HK-2 (cell line): ENCODE measurements around the gene TACC2.
A peak's percentile ranks its signal among the peaks of the same experiment; 100 is the strongest.

Source experiments
- DNase-seq: peaks from one replicate; pipeline ENCODE4 v3.0.0-alpha.2; 2018; ENCODE audit not compliant: unreplicated experiment

The TACC2 gene

DNA sequence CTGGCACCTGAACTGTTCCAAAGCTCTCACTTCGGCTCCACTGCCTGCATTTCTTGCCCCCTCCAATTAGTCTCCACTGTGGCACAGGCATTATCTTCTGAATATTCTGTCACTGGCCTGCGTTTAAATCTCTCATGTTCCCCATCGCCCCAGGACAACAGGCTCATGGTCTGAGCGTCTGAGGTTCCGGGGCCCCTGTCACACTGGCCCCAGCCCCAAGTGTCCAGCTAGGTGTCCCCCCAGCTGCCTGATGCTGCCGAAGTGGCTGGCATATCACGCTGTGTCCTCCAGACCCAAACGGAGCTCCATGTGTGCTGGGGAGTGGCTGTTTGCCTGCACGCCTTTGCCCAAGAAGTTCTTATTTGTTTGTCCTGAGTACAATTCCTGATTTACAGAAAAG is 135.4 kb downstream of the TACC2 start:
- no peak for DNase-seq

- DNase-seq: no peak
Measured at GRCh38 chr10:122124808-122125207, 135.8 kb downstream of the TACC2 start.

DNA sequence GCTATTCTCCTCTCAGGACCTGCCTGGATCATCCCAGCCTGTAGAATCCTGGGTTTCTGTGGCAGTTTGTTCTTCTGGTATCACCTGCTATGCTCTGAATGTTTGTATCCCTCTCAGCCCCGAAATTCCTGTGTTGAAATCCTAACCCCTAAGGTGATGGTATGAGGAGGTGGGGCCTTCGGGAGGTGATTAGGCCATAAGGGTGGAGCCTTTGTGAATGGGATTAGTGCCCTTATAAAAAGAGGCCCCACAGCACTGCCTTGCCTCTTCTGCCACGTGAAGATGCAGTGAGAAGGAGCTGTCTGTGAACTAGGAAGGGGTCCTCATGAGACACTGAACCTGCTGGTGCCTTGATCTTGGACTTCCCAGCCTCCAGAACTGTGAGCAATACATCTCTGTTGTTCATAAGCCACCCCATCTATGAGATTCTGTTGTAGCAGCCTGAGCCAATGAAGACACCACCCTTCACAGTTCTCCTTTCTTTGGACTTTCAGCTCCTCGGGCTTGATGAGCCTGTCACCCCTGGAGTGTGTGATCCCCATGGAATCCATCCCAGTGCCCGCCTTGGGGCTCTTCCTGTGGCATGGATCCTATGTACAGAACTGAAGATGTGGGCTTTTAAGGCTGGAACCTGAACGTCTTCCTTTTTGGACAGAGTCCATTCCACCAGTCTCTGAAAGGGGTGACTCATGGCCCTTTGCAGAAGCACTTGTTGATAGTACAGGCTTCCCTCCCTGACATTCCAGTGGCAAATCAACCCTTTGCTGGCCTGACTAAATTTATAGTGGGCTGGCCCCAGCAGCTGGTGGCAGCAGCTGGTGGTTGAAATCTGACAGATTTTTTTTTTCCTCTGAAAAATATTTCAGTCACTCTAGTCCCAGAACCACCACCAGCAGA is 138.0 kb downstream of the TACC2 start:
- DNase-seq: peak; percentile 46

- no peak for DNase-seq
Measured at GRCh38 chr10:122127943-122128342, 139.0 kb downstream of the TACC2 start.

DNA sequence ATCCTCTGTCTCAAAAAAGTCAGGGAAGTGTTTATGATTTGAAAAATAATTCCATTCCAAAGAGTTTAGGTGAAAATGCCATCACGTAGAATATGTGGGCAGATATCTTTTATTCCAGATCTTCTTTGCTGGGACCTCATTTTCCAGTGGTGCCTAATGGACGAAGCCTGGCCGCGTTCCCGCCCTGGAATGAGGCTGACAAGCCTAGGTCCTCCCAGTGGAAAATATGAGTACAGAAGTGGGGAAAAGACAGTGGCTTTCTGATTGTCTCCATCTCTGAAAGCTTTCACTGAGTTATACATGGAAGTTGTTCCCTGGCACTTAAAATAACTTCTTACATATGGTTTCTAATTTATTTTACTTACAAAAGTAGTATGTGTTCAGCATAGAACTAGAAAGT is 139.4 kb downstream of the TACC2 start:
- DNase-seq: no peak

DNA sequence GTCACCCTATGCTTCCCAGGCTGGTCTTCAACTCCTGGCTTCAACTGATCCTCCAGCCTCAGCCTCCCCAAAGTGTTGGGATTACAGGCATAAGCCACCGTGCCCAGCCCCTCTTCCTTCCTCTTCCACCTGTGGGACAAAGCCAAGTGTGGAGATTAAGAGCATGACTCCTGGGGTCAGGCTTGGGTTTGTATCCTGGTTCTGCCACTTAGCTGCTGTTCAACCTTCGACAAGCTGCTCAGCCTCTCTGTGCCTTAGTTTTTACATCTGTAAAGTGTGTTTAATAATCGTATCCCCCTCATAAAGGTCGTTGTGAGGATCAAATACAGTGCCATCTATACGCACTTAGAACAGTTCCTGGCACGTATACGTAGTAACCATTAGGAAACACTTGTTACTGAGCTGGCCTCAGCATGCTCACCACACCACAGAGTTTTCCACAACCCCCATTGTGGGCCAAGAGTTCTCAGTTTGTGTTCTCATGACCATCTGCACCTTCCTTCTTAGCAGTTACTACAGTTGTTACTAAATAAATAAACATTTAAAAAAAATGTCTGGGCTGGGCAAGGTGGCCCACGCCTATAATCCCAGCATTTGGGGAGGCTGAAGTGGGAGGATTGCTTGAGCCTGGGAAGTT is 141.6 kb downstream of the TACC2 start:
- DNase-seq: no peak

GRCh38 chr10:122132331-122132755 is 143.4 kb downstream of the TACC2 start:
- DNase-seq: no peak

DNA sequence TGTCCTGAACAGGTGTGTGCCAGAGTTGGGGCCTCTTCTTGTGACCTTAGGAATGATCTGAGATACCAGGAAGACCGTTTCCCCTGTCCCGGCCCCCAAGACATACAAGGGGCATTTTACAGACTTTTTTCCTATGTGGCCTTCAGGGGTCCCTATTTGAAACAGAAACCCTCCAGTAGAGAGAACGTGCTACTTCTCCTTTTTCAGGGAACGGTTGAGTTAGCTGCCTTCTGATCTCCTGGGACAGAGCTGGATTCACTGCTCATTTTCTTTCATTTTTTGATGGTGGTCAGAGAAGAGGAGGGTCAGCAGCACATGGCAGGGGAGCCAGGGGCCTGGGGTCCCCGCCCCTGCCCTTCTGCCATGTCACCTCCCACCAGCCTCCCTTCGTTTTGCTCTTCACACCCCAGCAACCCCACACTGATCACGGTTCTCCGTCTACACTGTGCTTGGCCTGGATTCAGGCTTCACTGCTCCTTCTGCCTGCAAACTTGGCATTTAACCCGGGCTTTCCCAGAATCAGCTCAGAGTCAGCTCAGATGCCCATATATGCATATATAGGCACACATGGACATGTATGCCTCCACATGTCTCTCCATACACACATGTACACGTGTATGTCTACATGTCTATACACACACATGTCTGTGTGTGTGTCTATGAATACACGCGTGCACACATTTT is 144.1 kb downstream of the TACC2 start:
- DNase-seq: no peak

DNA sequence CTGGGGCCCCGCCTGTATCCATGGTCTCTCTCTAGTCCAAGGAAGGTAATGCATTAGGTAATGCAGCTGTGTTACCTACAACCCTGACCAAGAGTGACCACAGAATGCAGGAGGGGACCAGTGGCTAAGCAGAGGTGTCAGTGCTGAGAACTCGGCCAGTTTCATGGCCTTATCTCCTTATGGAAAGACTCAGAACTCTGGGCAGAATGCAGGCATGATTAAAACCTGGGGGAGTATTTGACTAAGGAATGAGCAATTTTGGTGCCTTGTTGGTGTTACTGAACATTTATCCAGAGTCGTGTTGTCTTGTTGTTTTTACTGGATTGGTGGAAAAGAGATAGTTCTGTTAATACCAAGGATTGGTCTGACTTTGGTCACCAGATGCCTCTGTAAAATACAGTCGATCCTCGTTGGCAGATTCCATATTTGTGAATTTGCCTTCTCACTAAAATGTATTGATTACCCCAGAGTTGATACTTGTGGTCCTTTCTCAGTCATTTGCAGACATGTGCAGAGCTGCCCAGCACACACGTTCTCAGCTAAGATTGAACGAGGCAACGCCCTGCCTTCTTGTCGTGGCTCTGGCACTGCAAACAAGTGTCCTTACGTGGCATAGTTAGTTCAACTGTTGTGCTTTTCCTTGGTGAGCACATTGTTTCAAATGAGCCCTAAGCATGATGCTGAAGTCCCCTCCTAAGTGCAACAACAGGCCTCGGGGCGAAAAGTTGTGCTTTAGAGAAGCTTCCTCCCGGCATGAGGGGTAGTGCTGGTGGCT is 146.5 kb downstream of the TACC2 start:
- DNase-seq: no peak

DNA sequence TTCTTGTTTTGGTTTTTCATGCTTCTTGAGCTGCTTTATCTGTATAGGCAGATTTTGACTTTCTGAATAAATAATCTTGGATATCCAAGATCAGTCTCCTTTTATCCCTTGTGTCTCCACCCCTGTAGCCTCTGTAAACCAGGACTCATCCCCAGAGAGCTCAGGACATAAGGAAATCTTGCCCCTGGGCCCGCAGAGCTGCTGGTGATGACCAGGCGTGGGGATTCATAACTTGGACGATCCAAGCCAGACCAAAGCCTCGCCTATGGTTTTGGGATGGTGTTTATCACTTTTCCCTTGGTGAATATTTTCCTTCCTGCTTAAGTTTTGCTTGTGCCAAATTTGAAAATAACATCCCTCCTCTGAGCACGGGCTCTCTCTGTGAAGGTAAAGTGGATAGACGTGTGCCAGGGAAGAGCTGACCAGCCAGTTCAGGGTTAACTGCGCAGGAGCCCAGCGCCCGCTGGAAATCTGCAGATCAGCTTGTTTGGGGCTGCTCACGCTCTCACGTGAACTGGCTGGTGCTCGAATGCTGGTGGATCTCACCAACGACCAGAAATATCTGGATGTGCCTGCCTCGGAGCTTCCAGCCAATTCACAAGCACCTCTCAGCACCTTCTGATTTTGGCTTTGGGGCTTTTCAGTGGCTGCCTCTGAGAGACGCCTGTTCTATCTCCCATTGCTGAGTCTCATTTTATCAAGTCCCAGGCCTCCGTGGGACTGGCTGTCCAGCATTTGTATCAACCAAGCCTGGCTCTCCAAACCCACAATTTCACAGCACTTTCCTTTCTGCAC is 150.1 kb downstream of the TACC2 start:
- no peak for DNase-seq

DNA sequence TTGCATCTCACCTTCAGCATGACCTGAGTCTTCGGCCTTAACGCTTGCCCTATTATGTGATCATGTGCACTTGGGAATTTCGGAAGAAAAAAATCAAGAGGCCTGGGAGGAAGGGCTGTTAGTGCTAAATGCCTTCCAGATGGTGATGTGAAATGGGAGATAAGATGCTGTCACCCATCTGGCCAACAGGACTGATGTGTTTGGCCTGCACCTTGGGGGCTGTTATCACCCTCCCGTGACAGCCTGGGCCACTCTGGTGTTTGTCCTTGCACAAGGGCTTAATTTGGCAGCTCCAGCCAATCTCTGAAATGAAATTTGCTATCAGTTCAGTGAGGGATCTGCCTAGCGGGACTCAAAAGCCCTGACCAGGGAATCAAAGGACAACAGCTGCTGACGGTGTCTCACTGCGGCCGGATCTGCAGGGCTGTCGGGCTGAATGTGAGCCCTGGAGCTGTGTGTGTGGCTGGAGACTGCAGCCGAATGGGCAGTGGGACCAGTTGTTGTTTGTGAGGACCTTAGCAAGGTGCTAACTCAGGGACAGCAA is 150.7 kb downstream of the TACC2 start:
- DNase-seq: no peak

- no peak for DNase-seq
Measured at GRCh38 chr10:122140461-122140902, 151.5 kb downstream of the TACC2 start.

GRCh38 chr10:122140941-122141623 is 152.1 kb downstream of the TACC2 start:
- DNase-seq: peak; percentile 91

GRCh38 chr10:122141821-122142640 is 153.1 kb downstream of the TACC2 start:
- no peak for DNase-seq

DNA sequence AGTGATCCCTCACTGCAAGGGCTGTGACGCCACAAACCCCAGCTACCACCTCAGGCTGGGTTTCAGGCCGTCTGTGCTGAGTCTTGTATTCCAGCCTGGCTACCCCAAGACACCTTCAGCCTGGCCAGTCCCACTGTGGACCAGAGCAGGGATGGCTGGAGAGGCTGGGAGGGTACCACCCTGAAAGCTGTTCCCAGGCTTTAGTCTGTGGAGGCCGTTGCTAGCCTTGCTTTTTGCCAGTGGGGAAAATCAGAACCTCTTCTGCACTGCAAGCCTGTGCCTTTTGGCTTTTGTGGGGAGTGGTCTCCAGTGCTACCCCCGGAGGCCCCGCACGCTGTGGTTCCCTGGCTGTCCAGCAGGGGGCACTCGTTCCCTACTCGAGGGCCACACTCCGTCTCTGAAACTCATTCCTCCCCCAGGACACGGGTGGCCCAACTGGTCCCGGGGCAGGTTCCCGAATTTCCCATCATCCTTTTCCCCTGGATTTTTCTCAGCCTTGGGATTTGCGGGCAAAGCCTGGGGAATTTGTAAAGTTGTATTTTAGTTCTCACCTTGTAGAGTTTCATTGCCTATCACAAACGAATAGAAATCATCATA is 153.8 kb downstream of the TACC2 start:
- DNase-seq: peak; percentile 31

DNA sequence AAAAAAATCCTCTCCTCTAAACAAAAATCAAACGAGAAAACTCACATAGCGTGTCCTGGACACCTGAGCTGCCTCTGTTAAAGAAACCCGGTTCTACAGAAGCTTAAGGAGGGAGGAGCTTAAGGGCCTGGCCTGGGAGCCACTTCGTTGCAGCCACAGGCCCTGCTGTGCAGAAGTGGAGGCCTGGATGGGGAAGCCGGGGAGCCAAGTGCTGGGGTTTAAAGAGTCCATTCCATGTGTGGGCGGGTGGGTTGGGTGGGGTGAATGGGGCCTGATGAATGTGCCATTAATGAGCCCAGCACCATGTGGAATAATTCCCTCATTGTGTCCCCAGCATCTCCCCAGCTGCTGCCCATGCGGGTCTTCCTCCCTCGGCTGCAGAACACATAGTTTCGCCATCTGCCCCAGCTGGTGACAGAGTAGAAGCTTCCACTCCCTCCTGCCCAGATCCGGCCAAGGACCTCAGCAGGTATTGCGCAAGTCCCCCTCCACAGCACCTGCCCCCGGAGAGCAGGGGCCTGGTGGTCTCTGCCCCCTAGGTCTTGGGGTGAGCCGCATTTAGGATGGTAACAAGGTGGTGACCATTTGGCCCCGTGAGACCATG is 154.4 kb downstream of the TACC2 start:
- DNase-seq: no peak

DNA sequence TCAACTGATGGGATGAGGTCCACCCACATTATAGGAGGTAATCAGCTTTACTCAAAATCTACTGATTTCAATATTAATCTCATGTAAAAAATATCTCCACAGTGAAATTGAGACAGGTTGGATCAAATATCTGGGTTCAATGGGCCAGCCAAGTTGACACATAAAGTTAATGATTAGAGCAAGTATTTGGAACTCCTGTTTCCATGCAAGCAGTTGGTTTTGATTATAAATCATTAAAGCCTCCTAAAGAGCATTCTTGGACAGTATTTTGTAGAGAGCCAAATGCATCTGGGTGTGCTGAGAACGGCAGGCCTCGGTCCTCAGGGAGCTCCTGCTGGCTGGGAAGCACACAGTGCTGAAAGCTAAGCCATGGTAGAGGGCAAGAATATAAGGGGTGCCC is 155.2 kb downstream of the TACC2 start:
- DNase-seq: no peak

GRCh38 chr10:122145113-122145512 is 156.2 kb downstream of the TACC2 start:
- no peak for DNase-seq
